Bronchial epithelial cell (primary cell): ENCODE data around the gene CIC. TPM values are rescaled to one million over a fixed set of nuclear protein-coding genes. Genes with fewer than 3 reads are reported as not detected.
"Not testable (repeated sequence)": the region's sequence is repeated elsewhere in the genome, so short reads cannot be mapped to it uniquely, and the experiment has no call there.

Source experiments
- DNase-seq: peaks from one replicate; pipeline ENCODE4 v3.0.0-alpha.2; 2010; ENCODE audit warnings: low read depth
- FAIRE-seq: peaks from 2 replicates; lab custom pipeline; 2011; peaks lifted over from hg19 to GRCh38; lab: Jason Lieb, UNC
- H3K27me3 ChIP-seq: 2 replicates; pipeline ENCODE4 v1.5.1; 2011; ENCODE audit warnings: low read length; ENCODE audit not compliant: control insufficient read depth, insufficient read depth
- H3K36me3 ChIP-seq: 2 replicates; pipeline ENCODE4 v1.5.1; 2011; ENCODE audit warnings: low read length; ENCODE audit not compliant: control insufficient read depth, insufficient read depth
- H3K4me3 ChIP-seq: 2 replicates; pipeline ENCODE4 v1.5.1; 2011; ENCODE audit warnings: mild to moderate bottlenecking, low read depth, low read length, control low read depth
- total RNA-seq: library from RNA; depleted of rRNA; stranded (reverse); fragments of >200 nt; gene quantifications from 2 replicates; pipeline ENCODE4 v1.2.1, GENCODE V29; 2014
- TF ChIP-seq, protein P1 (sequence below): IDR thresholded peaks from 2 replicates; pipeline ENCODE4 v1.5.1; 2011; ENCODE audit warnings: mild to moderate bottlenecking, moderate library complexity, low read length, control low read depth, inconsistent platforms; ENCODE audit not compliant: insufficient read depth, severe bottlenecking

CIC gene
- total RNA-seq, 1 donor from 2014 or later, result 7.1 TPM

DNA sequence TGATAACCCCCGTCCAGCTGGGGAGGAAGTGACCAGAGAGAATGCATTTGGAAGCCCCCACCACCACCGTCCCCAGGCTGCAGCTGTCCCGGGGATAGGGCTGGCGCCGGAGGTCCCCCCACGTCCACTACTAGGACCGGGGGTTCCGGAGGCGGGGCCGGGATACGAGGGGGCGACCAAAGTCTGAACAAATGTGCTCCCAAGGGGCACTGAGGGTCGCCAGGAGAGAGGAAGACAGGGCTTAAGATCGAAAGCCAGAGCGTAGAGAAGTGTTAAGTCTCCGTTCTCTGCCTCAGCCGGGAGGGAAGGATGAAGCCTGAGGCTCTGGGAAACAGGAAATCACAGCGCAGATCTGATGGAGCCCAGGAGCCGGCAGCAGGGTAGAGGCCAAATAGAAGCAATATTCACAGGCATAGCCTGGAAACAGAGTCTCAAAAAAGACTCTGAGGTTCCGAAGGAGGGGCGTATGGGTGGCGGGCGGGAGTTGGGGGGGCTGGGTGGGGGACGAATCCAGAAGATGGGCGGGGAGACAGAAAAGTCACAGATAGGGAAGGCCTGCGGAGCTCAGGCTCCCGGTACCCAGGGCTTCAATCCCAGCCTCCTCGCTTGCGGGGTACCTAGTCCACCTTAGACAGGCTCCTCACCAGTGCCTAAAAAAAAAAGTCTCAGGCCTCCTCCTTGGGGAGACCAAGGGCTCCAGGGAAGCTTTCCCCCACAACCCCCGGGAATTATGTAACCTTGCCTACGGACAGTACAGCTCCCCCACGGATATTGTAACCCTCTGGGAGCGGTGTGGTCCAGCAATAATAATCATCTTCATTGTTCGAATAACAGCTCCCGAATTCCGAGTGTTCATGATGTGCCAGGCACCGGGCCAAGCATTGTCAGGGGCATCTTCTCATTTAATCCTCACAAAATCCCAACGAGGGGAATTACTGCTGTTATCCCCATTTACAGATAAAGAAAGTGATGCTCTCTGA is 13.0 kb upstream of the CIC start:
- DNase-seq (no peak), FAIRE-seq (no peak)
- TF ChIP-seq, protein P1, sequence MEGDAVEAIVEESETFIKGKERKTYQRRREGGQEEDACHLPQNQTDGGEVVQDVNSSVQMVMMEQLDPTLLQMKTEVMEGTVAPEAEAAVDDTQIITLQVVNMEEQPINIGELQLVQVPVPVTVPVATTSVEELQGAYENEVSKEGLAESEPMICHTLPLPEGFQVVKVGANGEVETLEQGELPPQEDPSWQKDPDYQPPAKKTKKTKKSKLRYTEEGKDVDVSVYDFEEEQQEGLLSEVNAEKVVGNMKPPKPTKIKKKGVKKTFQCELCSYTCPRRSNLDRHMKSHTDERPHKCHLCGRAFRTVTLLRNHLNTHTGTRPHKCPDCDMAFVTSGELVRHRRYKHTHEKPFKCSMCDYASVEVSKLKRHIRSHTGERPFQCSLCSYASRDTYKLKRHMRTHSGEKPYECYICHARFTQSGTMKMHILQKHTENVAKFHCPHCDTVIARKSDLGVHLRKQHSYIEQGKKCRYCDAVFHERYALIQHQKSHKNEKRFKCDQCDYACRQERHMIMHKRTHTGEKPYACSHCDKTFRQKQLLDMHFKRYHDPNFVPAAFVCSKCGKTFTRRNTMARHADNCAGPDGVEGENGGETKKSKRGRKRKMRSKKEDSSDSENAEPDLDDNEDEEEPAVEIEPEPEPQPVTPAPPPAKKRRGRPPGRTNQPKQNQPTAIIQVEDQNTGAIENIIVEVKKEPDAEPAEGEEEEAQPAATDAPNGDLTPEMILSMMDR, result no peak
- H3K4me3 ChIP-seq, result peak overlapping the region; percentile 76
- H3K36me3 ChIP-seq, result peaks cover under 1% of the 10 kb centered on the region
- no peaks in the 10 kb centered on the region for H3K27me3 ChIP-seq

DNA sequence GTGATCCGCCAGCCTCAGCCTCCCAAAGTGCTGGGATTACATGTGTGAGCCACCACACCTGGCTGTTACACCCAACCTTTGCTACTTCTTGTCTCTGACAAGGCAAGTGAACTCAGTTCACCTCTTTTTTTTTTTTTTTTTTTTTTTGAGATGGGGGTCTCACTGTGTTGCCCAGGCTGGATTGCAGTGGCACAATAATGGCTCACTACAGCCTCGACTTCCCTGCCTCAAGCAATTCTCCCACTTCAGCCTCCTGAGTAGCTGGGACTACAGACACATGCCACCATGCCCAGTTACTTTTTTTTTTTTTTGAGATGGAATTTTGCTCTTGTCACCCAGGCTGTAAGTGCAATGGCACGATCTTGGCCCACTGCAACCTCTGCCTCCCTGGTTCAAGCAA is 11.2 kb upstream of the CIC start:
- H3K4me3 ChIP-seq, H3K36me3 ChIP-seq, FAIRE-seq: not testable (repeated sequence)

DNA sequence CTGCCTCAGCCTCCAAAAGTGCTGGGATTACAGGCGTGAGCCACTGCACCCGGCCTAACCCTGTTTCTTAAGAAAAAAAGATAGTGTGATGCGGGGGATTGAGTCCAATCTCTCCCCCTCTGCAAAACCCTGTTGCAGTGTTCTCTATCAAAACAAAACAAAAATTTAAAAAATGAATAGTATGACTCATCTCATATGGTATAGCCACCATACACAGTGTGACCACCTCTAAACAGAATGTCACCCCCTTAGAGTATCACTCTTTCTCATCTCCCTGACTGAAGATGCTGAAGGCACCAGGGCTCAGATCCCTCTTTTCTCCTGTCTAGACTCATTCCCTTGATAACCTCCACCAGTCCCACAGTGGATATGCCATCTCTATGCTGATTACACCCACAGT is 7.3 kb upstream of the CIC start:
- H3K27me3 ChIP-seq, result no peaks in the 10 kb centered on the region
- no peak for FAIRE-seq
- H3K4me3 ChIP-seq, result no peak overlapping the region
- H3K36me3 ChIP-seq, result no peaks in the 10 kb centered on the region
- TF ChIP-seq, protein P1, result no peak
- DNase-seq, result no peak

More for the DNA sequence above, 11.2 kb upstream of the CIC start:
- not testable (repeated sequence) for DNase-seq, H3K27me3 ChIP-seq

DNA sequence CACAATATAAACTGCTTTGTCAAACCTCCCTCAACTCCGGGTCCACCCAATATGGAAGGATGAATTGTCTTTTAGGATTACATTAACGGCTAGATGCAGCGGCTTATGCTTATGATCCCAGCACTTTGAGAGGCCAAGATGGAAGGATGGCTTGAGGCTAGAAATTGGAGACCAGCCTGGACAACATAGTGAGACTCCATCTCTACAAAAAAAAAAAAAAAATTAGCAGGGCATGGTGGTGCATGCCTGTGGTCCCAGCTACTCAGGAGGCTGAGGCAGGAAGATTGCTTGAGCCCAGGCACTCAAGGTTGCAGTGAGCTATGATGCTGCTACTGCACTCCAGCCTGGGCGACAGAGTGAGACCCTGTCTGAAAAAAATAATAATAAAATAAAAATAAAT is 2.9 kb upstream of the CIC start:
- not testable (repeated sequence) for DNase-seq, H3K36me3 ChIP-seq, H3K4me3 ChIP-seq, H3K27me3 ChIP-seq, FAIRE-seq

DNA sequence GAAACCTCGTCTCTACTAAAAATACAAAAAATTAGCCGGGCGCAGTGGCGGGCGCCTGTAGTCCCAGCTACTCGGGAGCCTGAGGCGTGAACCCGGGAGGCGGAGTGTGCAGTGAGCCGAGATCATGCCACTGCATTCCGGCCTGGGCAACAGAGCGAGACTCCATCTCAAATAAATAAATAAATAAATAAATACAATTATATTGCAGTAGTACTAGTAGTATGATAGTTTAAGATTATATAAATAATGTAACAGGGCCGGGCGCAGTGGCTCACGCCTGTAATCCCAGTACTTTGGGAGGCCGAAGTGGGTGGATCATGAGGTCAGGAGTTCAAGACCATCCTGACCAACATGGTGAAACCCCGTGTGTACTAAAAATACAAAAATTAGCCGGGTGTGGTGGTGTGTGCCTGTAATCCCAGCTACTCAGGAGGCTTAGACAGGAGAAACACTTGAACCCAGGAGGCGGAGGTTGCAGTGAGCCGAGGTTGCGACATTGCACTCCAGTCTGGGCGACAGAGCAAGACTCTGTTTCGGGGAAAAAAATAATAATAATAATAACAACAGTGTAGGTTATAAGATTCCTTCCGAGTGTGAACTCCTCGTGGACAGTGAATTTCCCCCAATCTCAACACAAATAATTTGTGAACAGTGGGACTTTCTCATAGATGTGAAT is 2.0 kb upstream of the CIC start:
- not testable (repeated sequence) for H3K36me3 ChIP-seq, H3K27me3 ChIP-seq, FAIRE-seq, H3K4me3 ChIP-seq, DNase-seq

DNA sequence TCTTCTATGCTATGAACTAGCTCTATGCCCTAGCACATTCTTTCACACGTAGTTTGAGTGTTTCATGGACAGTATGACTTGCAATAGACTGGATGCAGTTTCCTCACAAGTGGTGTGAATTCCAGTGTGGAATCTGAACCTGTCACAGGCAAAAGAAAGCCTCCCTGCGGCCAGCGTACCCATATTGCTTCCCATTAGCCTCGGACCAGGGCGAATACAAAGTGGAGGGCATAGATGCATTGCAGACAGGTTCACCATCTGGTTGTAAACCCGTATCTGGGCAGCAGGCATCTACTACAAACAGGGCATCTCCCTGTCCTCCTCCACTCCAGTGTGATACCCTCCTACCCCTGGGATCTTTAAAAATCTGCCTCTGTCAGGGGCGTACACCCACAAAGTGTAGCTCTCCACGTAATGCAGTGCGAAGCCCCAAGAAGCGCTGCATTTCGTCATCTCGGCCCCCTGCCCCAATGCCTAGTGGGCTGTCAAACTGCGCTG is 1.4 kb upstream of the CIC start:
- TF ChIP-seq, protein P1, result no peak
- FAIRE-seq (no peak), DNase-seq (no peak)
- Histone ChIP-seq H3K27me3 (no peaks in the 10 kb centered on the region), H3K36me3 (peaks cover 3% of the 10 kb centered on the region), H3K4me3 (peak overlapping the region; percentile 46)

DNA sequence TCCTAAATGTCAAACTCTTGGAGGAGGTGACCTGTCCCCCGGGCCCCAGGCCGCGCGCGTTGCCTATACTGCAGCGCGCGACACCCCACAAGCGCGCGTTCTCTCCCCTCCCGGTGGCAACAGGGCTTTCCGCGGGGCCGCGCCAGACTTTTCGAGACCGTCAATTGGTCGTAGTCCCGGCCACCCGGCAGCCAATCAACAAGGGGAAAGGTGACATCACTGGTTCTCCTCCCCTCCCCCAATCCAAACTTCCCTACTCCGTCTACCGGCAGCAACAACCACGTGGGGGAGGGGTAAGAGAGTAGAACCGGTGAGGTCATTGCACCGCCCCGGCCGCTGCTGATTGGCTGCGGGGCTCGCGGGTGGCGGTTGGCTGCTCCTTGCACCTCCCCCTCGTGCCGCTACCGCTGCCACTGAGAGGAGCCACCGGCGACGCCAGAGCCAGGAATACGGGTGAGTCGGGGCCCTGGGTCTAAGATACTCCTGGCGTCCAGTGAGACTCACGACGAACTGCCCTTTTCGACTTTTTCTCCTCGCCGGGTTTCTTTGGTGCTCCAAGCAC is 829 bp upstream of the CIC start:
- Histone ChIP-seq H3K36me3 (peaks cover 5% of the 10 kb centered on the region), H3K4me3 (peak overlapping the region; percentile 46), H3K27me3 (no peaks in the 10 kb centered on the region)
- FAIRE-seq (no peak), DNase-seq (peak; percentile 98)
- TF ChIP-seq, protein P1, result no peak
